GM18868 (cell line): ENCODE data around the gene ZNF691.
"Not testable (repeated sequence)": the region's sequence is repeated elsewhere in the genome, so short reads cannot be mapped to it uniquely, and the experiment has no call there.

ENCODE experiments used
- ATAC-seq: cut with Tn5 transposase; IDR thresholded peaks from one replicate; pipeline ENCODE4 v1.9.1; 2021; ENCODE audit warnings: mild to moderate bottlenecking, moderate library complexity; ENCODE audit not compliant: unreplicated experiment

Gene ZNF691

DNA sequence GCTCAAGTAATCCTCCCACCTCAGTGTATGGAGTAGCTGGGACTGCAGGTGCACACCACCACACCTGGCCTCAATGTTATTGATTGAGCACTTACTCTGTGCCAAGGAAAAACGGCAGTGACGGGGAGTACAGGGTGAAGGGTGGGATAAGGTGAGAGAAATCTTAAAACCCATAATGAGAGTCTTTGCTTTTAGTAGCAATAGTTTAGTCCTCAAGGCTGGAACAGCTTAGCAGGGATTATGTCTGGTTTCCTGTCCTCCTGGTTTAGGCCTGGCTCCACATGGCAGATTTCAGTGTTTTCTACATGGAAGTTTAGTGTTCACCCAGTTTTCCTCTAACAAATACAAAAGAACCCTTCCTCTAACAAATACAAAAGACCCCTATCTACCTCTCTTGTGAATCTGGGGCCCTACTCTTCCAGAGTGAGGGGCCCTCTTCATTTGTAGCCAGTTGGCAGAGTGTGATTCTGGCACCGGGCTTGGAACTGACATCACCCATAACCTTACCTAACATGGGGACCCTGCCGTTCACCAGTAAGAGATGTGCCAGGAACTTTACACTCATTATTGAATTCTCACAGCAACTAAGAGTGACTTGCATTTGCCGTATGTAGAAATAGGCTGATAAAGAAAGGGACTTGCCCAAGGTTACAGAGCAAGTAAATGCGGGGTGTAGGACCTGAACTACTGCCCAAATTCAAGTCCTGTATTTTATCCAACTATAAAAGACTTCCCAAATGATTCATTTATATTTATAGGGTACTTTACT, 6.9 kb downstream of the ZNF691 start:
- no peak for ATAC-seq

DNA sequence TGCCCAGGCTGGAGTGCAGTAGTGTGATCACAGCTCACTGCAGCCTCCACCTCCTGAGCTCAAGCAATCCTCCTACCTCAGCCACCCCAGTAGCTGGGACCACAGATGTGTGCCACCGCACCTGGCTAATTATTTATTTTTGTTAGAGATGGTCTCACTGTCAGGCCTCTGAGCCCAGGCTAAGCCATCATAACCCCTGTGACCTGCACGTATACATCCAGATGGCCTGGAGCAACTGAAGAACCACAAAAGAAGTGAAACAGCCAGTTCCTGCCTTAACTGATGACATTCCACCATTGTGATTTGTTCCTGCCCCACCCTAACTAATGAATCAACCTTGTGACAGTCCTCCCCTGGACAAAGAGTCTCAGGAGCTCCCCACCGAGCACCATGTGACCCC, 10.1 kb downstream of the ZNF691 start:
- not testable (repeated sequence) for ATAC-seq

DNA sequence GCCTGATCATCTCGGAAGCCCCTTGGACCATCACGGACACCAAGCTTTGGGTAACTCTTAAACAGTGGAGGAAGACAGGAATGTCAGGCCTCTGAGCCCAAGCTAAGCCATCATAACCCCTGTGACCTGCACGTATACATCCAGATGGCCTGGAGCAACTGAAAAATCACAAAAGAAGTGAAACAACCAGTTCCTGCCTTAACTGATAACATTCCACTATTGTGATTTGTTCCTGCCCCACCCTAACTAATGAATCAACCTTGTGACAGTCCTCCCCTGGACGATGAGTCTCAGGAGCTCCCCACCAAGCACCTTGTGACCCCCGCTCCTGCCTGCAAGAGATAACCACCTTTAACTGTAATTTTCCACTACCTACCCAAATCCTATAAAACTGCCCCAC, 13.0 kb downstream of the ZNF691 start:
- ATAC-seq, result not testable (repeated sequence)

DNA sequence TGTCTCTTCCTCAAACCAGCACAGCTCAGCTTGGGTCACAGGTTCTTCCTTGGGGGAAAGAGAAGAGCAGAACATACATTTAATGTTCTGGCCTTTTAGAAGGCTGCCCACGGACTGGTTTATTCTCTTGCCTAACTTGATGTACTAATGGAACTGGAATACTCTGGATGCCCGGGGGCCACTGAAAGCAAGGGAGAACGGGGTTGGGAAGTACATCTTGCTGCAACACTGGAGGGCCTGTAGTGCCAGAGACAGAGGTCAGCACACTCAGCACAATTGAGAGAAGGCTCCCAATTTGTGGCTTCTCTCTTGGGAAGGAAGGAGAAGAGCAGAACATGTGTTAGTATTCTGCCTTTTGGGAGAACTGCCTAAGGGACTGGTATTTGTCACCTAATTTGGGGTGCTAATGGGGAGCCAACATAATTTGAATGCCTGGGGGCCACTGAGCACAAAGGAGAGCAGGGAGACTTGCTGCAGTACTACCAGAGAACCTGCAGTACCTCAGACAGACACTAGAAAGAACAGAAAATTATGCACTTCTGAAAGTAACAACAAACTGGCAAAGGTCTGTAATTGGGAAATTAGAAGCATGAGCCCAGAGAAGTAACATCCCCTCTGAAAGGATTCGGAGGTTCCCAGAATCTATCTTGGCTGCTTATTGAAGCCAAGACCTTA, 14.1 kb downstream of the ZNF691 start:
- ATAC-seq, result no peak

DNA sequence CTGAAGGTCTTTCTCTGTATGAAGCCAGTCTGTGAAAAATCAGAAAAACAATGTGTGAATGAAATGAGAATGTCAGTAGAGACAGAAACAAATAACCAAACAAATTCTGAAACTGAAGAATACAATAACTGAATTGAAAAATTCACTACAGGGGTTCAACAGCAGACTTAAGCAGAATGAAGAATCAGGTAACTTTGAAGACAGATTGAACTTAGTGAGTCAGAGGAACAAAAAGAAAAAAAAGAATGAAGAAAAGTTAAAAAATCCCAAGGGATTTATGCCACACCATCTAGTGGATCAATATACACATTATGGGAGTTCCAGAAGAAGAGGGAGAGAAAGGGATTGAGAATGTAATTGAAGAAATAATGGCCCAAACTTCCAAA, 14.6 kb downstream of the ZNF691 start:
- ATAC-seq, result no peak

DNA sequence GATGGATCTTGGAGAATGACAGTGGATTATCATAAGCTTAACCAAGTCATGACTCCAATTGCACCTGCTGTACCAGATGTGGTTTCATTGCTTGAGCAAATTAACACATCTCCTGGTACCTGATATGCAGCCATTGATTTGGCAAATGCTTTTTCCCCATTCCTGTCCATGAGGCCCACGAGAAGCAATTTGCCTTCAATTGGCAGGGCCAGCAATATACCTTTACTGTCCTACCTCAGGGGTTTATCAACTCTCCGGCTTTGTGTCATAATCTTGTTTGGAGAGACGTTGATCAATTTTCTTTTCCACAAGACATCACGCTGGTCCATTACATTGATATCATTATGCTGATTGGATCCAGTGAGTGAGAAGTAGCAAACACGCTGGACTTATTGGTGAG, 20.1 kb downstream of the ZNF691 start:
- no peak for ATAC-seq

DNA sequence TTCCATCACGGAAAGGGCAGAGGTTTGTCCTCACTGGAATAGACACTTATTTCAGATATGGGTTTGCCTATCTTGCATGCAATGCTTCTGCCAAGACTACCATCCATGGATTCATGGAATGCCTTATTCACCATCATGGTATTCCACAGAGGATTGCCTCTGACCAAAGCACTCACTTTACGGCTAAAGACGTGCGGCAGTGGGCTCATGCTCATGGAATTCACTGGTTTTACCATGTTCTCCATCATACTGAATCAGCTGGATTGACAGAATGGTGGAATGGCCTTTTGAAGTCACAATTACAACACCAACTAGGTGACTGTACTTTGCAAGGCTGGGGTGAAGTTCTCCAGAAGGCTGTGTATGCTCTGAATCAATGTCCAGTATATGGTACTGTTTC, 22.1 kb downstream of the ZNF691 start:
- ATAC-seq, result not testable (repeated sequence)

DNA sequence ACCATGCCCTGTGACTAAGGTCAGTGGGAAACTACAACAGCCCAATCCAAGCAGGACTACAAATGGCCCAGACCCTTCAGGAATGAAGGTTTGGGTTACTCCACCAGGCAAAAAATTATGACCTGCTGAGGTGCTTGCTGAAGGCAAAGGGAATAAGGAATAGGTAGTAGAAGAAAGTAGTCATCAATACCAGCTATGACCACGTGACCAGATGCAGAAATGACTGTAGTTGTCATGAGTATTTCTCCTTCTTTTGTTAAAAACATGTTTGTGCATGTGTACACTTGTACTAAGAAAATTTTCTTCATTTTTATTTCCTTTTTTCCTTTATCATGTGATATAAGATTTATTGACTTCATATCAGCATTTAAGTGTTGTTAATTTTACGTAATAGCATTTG, 22.8 kb downstream of the ZNF691 start:
- not testable (repeated sequence) for ATAC-seq

DNA sequence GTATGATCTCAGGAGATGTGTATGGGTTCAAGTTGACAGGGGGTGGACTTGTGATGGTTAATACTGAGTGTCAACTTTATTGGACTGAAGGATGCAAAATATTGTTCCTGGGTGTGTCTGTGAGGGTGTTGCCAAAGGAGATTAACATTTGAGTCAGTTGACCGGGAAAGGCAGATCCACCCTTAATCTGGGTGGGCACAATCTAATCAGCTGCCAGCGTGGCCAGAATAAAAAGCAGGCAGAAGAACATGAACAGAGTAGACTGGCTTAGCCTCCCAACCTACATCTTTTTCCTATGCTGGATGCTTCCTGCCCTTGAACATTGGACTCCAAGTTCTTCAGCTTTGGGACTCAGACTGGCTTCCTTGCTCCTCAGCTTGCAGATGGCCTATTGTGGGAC, 23.3 kb downstream of the ZNF691 start:
- ATAC-seq, result not testable (repeated sequence)

DNA sequence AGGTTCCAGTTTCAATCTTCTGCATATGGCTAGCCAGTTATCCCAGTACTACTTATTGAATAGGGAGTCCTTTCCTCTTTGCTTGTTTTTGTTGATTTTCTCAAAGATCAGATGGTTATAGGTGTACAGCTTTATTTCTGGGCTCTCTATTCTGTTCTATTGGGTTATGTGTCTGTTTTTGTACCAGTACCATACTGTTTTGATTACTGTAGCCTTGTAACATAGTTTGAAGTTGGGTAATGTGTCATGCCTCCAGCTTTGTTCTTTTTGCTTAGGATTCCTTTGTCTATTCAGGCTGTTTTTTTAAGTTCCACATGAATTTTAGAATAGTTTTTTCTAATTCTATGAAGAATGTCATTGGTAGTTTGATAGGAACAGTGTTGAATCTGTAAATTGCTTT, 26.7 kb downstream of the ZNF691 start:
- not testable (repeated sequence) for ATAC-seq

DNA sequence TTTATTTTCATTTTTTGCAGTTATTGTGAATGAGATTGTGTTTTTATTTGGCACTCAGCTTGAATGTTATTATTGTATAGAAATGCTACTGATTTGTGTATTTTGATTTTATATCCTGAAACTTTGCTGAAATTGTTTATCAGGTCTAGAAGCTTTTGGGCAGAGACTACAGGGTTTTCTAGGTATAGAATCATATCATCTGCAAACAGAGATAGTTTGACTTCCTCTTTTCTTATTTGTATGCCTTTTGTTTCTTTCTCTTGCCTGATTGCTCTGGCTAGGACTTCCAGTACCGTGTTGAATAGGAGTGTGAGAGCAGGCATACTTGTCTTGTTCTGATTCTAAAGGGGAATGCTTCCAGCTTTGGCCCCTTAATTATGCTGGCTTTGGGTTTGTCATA, 27.3 kb downstream of the ZNF691 start:
- ATAC-seq, result no peak

DNA sequence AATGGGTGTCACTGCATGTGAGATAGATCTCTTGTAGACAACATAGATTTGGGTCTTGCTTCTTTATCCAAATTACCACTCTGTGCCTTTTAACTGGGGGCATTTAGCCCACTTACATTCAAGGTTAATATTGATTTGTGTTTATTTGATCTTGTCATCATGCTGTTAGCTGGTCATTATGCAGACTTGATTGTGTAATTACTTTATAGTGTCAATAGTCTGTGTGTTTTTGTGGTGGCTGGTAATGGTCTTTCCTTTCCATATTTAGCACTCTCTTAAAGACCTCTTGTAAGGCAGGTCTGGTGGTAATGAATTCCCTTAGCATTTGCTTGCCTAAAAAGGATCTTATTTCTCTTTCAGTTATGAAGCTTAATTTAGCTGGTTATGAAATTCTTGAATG, 29.6 kb downstream of the ZNF691 start:
- ATAC-seq, result no peak

DNA sequence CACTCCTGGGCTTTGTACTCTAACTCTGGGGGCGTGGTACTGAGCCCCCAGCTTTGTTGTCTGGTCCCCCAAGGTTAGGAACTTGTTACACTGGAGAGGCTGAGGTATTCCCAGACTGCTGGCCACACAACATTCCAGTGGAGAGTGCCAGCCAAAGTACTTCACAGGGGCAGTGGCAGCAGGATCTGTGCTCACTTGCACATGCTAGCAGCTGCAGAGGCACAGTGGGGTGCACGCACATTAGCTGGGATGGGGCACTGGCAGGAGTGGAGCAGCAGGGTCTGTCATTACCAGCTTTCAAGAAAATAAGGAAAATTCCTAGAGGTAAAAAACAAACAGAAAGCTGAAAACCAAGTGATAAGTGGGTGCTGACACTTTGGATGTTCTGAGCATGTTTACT, 31.0 kb downstream of the ZNF691 start:
- ATAC-seq, result no peak

DNA sequence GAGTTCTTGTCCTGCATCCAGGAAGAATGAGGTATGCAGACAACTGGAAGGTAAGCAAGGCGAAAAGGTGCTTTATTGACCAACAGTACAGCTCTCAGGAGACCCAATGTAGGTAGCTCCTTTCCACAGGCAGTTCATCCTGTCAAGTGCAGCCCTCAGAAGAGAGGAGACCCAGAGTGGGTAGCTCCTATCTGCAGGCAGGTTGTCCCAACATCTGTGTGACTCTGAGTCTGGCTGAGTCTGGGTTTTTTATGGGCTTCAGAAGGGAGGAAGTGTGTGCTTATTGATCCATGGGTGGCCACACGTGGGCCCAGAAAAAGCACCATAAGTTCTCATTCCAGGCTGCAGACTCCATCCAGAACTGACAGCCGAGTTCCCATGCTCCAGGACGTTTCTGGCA, 34.0 kb downstream of the ZNF691 start:
- no peak for ATAC-seq

DNA sequence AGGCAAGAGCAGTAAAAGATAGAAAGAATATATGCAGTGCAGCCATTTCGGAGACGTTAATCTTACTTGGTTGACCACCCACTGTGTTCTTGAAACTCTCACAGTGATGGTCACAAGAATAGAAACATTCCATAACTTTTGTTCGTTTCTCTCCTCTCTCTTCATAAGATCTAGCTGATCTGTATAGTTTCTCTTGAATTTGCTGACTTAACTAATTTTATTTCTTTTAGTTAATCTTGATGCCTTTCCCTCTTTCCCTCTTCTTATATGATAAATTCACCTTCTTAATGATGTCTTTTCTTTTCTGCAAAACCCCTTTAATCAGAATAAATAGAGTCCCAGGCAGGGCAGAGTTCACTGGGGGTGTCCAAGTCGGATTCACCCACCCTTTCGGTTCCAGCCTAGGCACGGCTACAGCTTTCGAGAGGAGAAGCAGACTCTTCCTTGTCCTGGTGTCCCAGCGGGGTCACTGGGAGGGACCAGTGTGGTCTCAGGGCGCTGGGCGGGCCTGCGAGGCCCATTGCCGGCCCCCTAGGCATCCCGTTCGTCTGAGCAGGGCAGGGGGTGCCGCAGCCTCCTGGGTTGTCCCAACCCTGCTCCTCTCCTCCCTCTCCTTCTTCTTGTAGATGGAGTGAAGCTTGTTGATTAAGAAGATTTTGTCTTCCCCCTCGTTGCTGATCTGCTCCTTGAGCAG, 39.8 kb downstream of the ZNF691 start:
- ATAC-seq, result no peak

DNA sequence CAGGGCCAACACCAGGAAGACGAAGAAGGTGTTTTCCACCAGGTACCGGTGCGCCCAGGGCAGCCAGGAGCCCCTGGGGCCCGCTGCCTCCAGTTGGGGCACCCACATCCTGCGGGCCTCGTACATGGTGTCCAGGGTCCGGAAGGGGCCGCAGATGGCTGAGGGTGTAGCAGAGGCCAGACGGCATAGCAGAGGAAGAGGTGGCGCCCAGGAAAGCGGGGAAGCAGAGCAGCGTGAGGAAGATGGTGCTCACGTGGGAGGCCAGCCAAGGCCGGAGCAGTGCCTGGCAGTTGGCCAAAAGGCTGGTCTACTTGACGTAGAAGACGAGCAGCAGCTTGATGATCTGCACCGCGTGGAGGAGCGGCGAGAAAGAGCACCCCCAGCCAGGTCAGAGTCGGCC, 40.4 kb downstream of the ZNF691 start:
- ATAC-seq, result no peak

DNA sequence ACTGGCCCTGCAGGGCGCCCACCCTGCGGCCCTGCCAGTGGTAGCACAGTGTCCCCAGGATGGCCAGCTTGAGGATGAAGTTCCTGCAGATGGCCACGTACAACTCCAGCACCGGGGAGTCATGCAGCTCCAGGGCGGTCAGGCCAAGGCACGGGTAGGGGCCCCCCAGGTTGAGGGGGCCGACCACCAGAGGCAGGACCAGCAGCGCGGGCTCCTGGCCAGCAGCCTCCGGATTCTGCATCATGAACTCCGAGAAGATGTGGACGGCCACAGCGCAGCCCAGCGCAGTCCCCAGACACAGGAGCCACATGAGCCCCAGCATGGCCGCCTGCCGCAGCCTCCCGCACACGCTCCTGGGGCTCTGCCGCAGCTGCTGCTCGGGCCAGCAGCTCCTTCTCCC, 41.0 kb downstream of the ZNF691 start:
- no peak for ATAC-seq

DNA sequence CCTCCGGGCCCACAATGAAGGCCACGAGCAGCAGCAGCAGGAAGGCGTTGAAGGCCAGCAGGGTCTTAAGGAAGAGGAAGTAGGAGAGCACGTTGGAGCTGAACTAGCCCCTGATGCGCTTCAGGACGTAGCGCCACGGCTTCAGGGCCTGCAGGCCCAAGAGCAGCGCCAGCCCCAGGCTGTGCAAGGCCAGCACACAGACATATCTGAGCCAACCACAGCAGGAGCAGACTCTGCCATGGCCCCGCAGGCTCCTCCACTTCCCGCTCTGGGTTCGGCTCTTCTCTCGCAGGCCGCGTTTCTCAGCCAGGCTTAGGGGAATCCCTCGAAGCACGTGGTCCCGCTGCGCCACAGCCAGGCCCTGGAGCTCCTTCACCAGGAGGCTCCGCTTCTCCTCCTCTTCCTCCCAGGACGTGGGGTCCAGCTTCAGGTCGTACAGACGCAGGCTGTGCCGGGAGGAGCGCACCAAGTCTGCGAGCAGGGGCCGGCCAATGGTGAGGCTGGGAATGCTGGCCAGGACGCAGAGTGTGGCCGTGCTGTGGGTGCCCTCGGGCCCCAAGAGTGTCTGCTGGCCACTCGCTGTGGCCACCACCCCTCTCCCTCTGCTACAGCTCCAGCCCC, 41.7 kb downstream of the ZNF691 start:
- ATAC-seq, result no peak

DNA sequence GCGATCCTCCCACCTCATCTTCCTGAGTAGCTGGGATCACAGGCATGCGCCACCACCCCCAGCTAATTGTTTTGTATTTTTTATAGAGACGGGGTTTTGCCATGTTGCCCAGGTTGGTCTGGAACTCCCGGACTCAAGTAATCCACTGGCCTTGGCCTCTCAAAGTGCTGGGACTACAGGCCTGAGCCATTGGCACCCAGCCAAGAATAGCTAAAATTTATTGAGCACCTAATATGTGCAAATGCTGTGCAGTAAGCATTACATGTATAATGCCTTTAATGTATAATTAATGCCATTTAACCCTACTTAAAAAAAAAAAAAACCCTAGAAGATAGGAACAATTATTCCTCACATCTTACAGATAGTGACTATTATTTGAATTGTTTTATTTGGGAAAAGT, 42.9 kb downstream of the ZNF691 start:
- ATAC-seq, result no peak

DNA sequence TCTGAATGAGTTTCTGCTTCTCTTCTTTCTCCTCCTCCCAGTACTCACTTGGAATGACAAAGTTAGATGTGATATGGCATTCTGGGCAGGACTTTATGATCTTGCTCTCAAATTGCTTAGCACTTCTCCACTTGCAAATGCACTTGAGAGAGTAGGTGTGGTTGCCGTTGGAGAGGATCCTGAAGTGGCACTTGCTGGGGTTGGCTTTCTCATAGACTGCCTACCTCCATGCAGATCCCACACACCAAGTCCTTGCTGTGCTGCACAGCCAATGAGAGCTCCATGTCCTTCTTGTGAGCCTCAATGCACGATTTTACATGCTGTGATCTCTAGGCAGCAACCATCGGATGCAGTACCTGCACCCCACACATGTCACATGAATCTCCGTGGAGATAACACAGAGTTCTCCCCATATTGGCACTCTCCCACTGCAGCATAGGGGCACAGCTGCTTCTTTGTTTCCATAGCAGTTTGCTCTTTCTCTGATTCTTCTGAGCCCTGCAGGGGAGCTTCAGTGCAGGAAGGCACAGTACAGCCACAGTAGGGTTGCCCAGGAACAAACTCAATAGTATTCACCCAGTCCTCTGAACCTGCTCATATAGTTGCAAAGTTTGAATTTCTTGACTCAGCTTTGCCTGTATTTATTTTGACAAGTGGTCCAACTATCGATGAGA, 45.2 kb downstream of the ZNF691 start:
- no peak for ATAC-seq

DNA sequence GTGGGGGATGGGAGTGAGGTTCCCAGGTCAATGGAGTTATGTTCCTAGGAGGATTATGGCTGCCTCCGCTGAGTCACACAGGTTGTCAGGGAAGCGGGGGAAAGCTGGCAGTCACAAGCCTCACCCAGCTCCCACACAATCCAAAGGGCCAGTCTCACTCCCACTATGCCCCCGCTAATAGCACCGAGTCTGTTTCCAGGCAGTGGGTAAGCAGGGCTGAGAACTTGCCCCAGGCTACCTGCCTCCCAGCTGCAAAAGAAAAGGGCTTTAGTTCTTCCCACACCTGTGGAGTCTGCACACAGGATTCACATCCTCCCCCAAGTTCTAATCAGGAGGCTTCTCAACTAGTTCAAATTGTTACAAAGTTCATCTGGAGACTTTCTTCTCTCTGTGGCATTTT, 53.5 kb downstream of the ZNF691 start:
- not testable (repeated sequence) for ATAC-seq
